ENCODE results near the gene CARD11. TPM values are rescaled to one million over a fixed set of nuclear protein-coding genes. Genes with fewer than 3 reads are reported as not detected.

CARD11 gene
- total RNA-seq, 5 donors from 2014 or later (not counting 1 experiment from before 2014, with no cell fraction given) = 105 to 142 (median 132) TPM

DNA sequence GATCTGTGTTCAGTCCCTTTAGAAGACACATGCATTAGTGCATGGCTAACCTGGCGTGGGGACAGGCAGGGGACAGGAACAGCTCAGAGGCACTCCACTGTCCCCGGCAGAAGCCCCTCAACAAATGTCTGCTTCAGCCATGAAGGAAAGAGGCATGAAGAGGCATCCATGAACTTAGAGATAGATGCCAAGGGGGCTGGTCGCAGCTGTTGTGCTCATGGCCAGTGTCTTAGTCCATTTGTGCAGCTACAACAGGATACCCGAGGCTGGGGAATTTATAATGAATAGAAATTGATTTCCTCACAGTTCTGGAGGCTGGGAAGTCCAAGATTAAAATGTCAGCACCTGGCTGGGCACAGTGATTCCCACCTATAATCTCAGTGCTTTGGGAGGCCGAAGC, 185.0 kb downstream of the CARD11 start:
- H3K4me3 Mint-ChIP-seq = no peak overlapping the region
- H3K9me3 Mint-ChIP-seq = no peaks in the 10 kb centered on the region
- POLR2A ChIA-PET = no interaction called here
- H3K36me3 Mint-ChIP-seq = peaks cover 10% of the 10 kb centered on the region
- no peaks in the 10 kb centered on the region for H3K27me3 Mint-ChIP-seq
- no peak overlapping the region for H3K27ac ChIP-seq (ENCODE audit: low read length)
- H3K4me1 ChIP-seq (ENCODE audit: control insufficient read depth in 1 of 2, extremely low read depth in 1 of 2, insufficient read depth in 2 of 2, low read length in 2 of 2) = peaks cover 11 to 14% of the 10 kb centered on the region in 2 experiments
- no peak overlapping the region for H3K4me3 ChIP-seq (ENCODE audit: control insufficient read depth in 1 of 2, extremely low read depth in 1 of 2, low read length in 1 of 2)
- WGBS (ENCODE audit: insufficient coverage) = 98% methylated on average over 4 of the region's 5 CpGs
- DNase-seq (no peak), ATAC-seq (replicated peaks in 1 of 4) (no peak)
- H3K27ac Mint-ChIP-seq = no peak overlapping the region
- H3K9me3 ChIP-seq = no peaks in the 10 kb centered on the region
- CTCF ChIA-PET = no interaction called here
- H3K4me1 Mint-ChIP-seq = peaks cover 10 to 15% (median 12%) of the 10 kb centered on the region in 3 donors
- no peaks in the 10 kb centered on the region for H3K27me3 ChIP-seq (replicated peaks in 1 of 2; ENCODE audit: control insufficient read depth in 2 of 2, extremely low read depth in 1 of 2, insufficient read depth in 2 of 2, low read length in 1 of 2)
- no peaks in the 10 kb centered on the region for H3K36me3 ChIP-seq (ENCODE audit: control insufficient read depth in 2 of 2, extremely low read depth in 1 of 2, insufficient read depth in 1 of 2, low read length in 1 of 2)

DNA sequence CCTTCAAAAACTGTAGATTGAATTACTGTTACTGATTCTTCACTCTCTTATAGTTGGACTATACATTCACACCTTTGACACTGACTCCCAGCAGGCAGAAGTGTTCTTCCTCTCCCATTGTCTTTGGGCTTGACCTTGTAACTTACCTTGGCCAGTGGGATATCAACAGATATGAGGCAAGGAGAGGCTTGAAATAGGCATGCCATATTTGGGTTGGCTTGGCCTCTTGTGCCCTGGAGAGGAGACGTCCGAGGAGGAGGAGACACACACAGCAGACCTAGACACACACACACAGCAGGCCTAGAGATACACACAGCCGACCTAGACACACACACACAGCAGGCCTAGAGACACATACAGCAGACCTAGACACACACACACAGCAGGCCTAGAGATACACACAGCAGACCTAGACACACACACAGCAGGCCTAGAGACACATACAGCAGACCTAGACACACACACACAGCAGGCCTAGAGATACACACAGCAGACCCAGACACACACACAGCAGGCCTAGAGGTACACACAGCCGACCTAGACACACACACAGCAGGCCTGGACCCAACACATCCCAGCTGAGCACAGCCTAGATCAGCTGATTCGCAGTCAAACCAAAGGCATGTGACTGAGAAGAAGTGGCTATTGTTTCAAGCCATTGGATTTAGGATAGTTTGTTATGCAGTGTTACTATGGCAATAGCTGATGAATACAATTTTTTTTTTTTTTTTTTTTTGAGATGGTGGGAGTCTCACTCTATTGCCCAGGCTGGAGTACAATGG, 187.1 kb downstream of the CARD11 start:
- Histone ChIP-seq H3K4me1 (ENCODE audit: control insufficient read depth in 1 of 2, extremely low read depth in 1 of 2, insufficient read depth in 2 of 2, low read length in 2 of 2) (peaks cover 0 to 5% of the 10 kb centered on the region in 2 experiments), H3K36me3 (ENCODE audit: control insufficient read depth in 2 of 2, extremely low read depth in 1 of 2, insufficient read depth in 1 of 2, low read length in 1 of 2) (no peaks in the 10 kb centered on the region), H3K27ac (ENCODE audit: low read length) (no peak overlapping the region), H3K9me3 (no peaks in the 10 kb centered on the region), H3K4me3 (ENCODE audit: control insufficient read depth in 1 of 2, extremely low read depth in 1 of 2, low read length in 1 of 2) (no peak overlapping the region), H3K27me3 (replicated peaks in 1 of 2; ENCODE audit: control insufficient read depth in 2 of 2, extremely low read depth in 1 of 2, insufficient read depth in 2 of 2, low read length in 1 of 2) (no peaks in the 10 kb centered on the region)
- Mint-ChIP-seq H3K36me3 (peaks cover 10% of the 10 kb centered on the region), H3K27me3 (no peaks in the 10 kb centered on the region), H3K4me3 (no peak overlapping the region), H3K9me3 (no peaks in the 10 kb centered on the region), H3K27ac (no peak overlapping the region), H3K4me1 (peaks cover 0 to under 1% (median under 1%) of the 10 kb centered on the region in 3 donors)
- 89% methylated on average over 3 of the region's 5 CpGs for WGBS (ENCODE audit: insufficient coverage)
- DNase-seq (no peak), ATAC-seq (replicated peaks in 1 of 4) (no peak)
- ChIA-PET POLR2A (interaction anchor here in 1 of 2 donors (0.6 kb wide), 1 partner anchor 346 kb away, joined by 4 read pairs; no protein-coding TSS in a partner anchor), CTCF (no interaction called here)

Other genes with a start within 250 kb of the CARD11 start
- 10 to 100 TPM; 17.9 to 22.5 (median 22.1) TPM for gene GNA12, start 199.6 kb downstream of the CARD11 start, total RNA-seq

All from T-cell (primary cell).